Measurements from ENCODE around the gene TNFRSF1B. TPM values are rescaled to one million over a fixed set of nuclear protein-coding genes. Genes with fewer than 3 reads are reported as not detected.

TNFRSF1B gene
- total RNA-seq, 1 donor from 2014 or later = 81.3 TPM

DNA sequence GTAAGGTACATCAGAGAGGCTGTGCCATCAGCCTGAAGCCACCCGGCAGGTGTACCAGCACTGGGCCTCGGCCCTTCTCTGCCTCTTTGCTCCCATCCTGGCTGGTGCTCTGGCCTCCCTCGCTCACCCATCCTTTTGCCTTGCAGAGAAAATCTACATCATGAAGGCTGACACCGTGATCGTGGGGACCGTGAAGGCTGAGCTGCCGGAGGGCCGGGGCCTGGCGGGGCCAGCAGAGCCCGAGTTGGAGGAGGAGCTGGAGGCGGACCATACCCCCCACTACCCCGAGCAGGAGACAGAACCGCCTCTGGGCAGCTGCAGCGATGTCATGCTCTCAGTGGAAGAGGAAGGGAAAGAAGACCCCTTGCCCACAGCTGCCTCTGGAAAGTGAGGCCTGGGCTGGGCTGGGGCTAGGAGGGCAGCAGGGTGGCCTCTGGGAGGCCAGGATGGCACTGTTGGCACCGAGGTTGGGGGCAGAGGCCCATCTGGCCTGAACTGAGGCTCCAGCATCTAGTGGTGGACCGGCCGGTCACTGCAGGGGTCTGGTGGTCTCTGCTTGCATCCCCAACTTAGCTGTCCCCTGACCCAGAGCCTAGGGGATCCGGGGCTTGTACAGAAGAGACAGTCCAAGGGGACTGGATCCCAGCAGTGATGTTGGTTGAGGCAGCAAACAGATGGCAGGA lies 24.5 kb upstream of the TNFRSF1B start:
- DNase-seq = no peak

DNA sequence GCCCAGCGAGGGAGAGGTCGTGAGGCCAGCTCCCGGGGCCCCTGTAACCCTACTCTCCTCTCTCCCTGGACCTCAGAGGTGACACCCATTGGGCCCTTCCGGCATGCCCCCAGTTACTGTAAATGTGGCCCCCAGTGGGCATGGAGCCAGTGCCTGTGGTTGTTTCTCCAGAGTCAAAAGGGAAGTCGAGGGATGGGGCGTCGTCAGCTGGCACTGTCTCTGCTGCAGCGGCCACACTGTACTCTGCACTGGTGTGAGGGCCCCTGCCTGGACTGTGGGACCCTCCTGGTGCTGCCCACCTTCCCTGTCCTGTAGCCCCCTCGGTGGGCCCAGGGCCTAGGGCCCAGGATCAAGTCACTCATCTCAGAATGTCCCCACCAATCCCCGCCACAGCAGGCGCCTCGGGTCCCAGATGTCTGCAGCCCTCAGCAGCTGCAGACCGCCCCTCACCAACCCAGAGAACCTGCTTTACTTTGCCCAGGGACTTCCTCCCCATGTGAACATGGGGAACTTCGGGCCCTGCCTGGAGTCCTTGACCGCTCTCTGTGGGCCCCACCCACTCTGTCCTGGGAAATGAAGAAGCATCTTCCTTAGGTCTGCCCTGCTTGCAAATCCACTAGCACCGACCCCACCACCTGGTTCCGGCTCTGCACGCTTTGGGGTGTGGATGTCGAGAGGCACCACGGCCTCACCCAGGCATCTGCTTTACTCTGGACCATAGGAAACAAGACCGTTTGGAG lies 23.7 kb upstream of the TNFRSF1B start:
- DNase-seq = no peak

DNA sequence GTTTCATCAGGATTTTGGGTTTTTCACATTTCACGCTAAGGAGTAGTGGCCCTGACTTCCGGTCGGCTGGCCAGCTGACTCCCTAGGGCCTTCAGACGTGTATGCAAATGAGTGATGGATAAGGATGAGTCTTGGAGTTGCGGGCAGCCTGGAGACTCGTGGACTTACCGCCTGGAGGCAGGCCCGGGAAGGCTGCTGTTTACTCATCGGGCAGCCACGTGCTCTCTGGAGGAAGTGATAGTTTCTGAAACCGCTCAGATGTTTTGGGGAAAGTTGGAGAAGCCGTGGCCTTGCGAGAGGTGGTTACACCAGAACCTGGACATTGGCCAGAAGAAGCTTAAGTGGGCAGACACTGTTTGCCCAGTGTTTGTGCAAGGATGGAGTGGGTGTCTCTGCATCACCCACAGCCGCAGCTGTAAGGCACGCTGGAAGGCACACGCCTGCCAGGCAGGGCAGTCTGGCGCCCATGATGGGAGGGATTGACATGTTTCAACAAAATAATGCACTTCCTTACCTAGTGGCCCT lies 23.1 kb upstream of the TNFRSF1B start:
- DNase-seq = peak; percentile 85

DNA sequence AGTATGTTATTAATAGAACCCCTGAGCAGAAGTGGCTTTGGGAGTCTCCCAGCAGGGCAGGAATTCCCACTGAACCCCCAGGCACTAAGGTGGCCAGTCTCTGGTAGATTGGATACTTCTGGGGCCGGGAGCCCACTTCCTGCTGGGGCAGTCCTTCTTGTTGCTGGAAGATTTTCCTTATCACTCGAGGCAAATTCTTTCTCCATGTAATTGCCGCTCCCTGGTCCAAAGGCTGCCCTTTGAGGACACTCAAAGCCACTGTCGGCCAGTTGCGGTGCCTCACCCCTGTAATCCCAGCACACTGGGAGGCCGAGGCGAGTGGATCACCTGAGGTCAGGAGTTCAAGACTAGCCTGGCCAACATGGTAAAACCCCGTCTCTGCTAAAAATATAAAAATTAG lies 22.6 kb upstream of the TNFRSF1B start:
- DNase-seq = no peak

DNA sequence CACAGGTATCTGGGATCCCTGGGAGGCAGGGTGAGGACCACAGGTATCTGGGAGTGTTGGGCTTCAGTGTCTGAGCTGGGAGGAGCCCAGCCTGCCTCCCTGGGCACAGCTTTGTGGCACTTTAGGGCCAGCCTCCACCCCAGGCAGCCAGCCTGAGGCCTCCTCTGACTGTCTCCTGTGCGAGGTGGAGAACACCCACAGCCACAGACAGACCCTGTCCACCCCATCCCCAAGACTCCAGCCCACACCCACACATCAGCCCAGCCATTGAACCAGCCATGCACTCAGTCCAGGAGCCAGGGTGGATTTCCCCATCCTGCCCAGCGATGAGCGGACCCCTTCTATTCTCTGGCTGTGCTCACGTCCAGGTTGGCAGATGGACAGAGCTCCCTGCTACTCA lies 21.8 kb upstream of the TNFRSF1B start:
- DNase-seq = no peak

DNA sequence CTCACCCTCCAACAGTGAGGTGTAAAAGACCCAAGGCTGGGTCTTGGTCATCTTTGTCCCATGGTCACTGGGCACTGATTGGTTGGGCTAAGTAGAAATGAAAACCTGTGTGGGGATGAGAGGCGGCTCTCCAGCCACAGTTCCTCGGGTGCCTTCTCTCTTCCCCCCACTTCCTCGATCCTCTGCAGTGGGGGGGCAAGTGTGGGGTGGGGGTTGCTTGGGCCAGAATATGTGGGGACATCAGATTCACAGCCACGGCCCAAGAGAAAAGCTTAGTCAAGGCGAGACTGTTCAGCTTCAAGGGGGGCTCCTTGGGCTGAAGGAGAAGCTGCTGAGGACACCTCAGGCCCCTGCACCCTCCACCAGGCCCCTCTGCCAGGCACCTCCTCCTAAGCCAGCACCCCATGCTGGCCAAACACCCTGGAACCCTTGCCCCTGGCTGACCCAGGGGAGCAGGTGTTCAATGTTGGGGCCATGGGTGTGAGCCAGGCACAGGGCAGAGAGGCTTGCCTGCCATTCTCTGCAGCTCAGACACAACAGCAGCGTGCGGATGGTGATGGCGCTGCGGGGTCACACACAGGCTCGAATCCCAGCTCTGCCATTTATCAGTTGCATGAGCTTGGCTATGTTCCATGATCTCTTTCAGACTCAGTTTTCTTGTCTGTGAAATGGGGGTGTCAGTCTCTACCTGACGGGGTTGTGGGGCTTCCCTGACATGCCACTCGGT lies 21.0 kb upstream of the TNFRSF1B start:
- DNase-seq = no peak

DNA sequence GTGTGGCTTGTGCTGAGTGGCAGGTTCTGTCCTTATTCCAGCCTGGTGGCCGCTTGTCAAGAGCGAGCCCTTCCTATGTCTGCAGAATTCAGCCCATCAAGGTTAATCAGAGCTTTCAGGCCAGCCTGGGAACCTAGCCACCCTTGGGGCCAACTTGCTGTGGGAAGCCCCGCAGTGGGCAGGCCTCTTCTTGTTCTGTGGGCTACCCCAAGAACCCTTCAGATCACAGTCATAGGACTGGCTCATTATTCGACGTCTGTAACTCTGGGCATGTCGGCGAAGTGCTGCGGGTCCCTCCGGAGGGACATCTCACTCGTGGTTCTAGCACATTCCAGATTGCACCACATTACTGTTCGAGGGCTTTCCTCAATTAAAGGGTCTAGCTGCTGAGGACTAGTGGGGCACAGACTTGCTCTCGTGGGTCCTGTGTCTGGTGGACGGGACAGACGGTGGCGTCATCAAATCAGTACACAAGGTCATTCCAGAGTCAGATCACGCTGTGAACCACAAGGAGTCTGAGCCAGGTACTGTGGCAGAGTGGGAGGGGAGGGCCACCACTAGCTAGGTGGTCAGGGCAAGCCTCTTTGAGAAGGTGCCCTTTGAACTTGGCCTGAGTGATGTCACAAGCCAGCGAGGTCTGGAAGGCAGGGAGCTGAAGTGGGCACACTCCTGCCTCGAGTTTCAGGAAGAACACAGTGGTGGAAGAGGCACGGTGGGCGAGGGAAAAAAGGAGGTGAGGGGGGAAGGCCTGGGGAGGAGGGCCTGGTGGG lies 20.3 kb upstream of the TNFRSF1B start:
- no peak for DNase-seq

DNA sequence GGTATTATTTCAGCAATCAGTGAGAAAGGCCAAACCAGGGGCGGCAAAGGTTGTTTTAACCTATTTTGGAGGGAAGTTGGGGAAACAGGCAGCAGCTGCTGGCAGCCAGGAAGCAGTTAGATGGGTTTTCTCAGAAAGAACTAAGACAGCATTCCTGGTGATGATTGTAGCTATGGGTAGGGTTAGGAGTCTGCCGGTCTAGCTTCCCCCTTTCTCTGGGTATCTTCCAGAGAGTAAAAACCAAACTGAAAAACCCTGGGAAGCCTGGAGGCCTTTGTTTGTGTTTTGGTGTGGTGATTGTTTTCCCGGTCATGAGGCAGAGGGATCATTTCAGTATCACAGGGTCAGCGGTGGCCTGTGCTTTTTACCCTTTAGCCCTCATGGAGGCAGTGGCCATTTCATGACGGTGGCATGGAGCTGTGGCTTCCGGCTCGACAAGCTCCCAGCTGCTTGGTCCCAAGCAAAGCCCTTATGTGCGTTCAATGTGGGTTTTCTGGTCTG lies 19.5 kb upstream of the TNFRSF1B start:
- DNase-seq = peak; percentile 91

DNA sequence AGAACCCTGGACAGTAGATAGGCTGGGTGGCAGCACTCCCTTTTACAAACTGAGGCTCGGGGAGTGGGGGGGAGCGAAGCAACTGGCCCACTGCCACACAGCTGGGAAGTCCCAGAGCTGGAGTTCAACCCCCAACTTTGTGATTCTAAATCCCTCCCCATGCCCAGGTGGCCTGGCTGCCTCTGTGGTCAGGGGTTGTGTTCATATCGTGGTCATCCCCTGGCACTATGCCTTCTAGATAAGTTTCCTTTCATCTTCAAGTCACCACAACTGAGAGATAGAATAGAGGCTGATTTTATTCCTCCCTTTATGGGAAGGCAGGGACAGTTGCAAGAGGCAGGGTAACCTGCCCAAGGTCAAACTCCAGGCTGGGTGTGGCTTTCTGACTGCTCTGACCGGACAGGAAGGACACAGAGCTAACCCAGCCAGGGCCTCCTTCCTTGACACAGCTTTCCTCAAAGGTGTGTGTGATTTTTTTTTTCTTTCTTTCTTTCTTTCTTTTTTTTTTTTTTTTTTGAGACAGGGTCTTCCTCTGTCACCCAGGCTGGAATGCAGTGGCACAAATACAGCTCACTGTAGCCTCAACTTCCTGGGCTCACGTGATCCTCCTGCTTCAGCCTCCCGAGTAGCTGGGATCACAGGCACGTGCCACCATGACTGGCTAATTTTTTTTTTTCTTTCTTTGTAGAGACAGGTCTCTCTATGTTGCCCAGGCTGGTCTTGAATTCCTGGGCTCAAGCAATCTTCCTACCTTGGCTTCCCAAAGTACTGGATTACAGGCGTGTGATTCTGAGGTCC lies 18.4 kb upstream of the TNFRSF1B start:
- peak; percentile 43 for DNase-seq

DNA sequence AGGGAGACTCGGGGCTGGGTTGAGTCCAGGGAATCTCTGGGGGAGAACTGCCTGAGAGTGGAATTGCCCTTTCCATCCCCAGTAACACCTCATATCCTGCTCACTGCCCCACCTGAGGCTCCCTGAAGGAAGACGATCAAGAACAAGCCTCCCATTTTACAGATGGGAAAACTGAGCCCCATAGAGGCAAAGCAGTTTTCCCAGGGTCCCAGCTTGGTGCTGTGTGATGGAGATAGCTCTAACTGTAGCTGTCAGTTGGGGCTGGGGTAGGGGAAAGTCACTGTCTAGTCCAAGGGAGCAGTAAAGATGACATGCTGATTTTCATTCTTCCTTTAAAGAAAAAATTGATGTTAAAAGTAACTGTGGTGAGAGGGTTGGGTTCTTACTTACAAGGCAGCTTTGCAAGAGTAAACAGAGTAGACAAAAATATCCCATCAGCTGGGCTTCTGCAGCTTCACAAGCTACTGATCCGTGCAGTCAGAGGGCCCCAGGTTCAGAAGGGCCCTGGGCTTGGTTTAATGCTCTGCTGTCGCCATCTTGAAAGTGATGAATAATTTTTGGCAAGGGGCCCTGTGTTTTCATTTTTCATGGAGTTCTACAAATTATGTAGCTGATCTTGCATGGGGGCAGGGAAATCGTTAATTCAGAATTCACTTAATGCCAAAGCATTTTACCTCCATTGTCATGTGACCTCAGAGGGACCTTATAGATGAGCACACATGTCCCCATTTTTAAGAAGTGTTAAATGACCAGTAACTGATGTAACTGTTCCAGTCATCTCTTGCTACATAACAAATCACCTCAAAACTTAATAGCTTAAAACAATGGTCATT lies 17.6 kb upstream of the TNFRSF1B start:
- DNase-seq = no peak

DNA sequence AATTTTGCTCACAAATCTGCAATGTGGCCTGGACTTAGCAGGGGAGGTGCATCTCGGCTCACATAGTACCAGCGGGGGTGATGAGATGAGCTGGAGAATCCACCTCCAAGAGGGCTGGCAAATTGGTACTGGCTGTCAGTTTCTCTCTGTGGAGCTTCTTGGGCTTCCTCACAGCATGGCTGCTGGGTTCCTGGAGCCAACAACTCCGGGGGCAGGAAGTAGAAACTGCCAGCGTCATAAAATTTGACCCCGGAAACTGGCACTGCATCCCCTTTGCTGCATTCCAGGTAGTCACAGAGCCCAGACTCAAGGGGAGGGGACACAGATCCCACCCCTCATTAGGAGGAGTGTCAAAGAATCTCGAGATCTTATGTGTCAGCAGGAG lies 17.0 kb upstream of the TNFRSF1B start:
- no peak for DNase-seq

DNA sequence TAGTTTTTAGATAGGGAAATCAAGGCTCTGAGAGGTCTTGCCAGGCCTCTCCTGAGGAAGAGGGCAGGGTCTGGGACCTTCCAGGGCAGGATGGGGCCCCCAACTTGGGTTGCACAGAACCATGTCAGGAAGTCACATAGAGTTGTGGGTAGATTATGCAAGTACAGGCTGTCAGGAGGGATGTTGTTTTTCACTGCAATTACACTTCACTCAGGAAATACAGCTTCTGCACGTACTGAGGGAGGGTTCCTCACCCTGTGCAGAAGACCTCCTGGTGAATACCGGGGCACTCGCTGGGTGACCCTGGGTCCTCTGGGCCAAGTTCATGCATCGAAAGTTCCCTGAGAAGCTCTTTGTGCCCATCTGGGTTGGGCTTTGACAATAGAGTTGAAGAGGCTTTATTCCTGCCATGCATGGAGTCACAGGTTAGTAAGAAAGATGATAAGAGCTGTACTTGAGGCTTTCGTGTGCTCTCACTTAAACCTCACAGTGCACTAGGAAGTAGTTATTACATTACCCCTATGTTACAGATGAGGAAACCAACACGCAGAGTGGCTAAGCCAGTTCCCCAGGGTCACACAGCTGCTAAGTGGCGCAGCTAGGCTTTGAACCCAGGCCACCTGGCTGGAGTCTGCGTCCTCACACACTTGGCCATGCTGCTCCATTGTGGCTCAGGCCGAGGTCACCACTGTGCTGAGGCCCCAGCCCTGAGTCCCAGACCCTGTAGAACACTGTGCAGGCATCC lies 16.2 kb upstream of the TNFRSF1B start:
- no peak for DNase-seq

DNA sequence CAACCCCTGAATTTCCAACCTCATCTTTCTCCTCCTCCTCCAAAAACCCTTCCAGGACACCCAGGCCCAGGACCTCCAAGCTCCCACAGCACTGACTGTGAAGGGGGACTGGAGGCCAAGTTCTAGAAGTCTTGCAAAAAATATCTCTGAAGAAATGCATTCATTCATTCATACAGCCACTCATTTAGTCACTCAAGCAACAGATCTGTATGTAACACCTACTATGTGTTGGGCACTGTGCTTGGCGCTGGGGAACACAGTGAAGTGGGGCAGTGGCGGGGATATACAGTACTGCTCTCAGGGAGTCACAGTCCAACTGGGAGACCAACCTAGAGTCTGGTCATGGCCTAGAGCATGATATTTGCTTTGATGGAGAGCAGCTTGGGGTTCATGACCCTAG lies 15.3 kb upstream of the TNFRSF1B start:
- DNase-seq = no peak

DNA sequence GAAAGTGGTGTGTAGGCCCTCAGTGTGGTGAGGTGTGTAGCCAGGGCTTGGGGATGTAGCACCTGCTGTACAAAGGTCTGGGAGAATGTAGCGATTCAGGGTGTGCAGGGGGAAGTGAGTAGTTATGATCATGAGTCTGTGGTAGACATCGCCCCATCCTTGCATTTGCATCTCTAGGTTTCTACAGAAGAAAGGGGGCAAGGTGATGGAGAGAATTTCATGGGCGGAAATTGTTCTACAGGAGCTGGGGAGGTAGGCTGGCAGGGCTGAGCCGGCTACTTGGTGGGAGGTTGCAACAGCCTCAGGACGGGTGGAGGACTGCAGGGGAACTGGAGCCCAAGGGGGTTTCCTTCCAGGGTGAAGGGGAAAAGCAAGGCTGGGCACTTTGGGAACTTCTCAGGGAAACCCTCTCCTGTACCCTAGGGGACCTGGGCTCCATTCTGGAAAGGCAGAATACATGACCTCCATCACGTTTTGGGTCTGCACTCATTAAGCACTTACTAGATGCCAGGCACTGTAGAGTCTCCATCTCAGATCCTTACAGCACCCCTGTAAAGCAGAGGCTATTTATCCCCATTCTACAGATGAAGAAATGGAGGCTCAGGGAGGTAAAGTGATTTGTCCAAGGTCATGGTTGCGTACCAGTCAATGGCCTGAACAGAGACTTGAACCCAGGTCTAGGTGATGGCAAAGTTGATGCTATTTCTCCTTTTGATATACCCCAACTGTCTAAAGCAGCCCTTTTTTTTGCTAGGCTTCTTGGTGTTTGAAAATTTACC lies 14.5 kb upstream of the TNFRSF1B start:
- DNase-seq = no peak

DNA sequence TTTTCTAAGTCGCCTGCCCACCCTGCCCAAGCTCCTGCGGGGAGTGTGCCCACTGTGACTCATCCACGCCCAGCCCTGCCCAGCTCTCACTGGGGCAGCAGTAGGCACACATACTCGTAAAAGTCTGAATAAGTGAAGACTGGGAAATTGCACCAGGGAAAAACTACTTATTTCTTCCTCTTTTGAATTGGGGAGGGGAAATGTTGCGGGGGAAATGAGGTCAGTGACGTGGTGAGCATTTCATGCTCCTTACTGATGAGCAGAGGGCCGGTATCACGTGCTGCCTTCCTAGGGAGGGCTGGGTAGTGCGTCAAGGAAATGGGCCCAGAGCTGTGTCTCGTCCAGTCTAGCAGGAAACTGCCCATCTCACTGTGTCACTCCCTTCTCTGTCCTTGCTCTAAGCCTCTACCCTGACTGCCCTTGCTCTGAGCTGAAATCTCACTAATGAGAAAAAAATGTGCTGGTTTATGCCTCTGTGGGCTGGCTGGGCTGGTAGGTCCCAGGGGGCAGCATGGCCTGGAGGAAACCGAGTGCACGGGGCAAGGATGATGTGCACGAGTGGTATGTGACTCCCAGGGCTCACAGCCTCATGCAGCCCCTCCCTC lies 13.5 kb upstream of the TNFRSF1B start:
- DNase-seq = peak; percentile 63

DNA sequence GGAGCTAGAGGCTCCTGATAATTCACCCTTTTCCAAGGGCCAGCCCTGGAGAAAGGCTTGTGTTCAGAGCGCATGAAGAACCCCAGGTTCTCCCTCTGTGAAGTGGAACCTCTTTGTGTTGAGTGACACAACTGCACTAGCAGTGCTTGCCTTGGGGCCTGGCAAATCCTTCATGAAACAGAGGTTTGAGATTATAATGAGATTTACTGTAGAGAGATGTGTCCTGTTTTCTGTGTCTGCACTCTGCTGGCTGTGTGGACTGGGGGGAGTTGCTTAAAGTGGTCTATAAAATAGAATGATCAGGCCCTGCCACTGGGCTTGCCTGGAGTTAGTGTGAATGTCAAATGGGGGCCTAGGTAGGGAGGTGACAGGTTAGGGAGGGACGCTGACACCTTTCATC lies 11.5 kb upstream of the TNFRSF1B start:
- no peak for DNase-seq

DNA sequence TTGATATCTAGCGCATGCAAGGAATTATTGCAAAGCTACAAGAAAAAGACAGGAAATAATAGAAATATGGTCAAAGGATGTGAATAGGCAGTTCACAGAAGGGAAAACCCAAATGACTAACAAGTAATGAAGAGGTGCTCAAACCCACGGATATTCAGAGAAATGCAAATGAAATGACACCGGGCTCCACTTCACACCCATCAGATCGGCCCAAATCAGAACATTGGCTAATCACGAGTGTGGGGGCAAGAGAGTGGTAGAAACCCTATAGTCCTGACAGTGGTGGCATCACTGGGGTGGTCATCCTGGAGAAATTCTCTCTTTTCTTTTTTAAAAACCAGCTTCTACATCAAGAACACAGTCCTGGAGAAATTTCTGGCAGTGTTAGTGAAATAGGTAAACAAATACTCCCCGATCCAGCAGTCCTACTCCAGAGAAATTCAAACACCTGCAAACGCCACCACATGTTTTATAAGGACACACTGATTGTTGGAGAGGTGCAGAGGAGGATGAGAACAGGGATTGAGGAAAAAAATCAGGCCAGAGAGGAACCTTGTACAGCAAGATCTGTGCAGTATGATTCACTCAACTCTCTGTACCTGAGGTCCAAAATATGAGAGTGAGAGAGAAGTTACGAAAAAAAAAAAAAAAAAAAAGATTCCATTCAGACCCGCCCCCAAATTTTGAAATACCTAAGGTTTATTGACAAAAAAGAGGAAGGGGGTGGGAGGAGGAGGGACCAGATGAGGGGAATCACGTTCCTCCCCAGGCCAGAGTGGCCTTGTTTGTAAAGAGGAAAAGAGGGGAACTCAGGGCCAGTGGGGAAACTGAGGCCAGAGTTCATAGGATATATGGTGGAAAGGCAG lies 9.2 kb upstream of the TNFRSF1B start:
- peak; percentile 21 for DNase-seq

Measured in dermis blood vessel endothelial cell (primary cell).